Stimulated activated CD8-positive, alpha-beta memory T cell treated with anti-CD3 and anti-CD28 coated beads, Interleukin-4, amount 100 ng/mL, for 24 hours (primary cell): ENCODE measurements around the gene CHL1.

Experiments used
- DNase-seq: peaks from one replicate; pipeline ENCODE4 v3.0.0-alpha.2; 2020; ENCODE audit warnings: low read depth

CHL1 gene

GRCh38 chr3:196311-197148 lies at the start of gene CHL1:
Gene CHL1, plus strand, starts transcription at chr3:196763. Its CDS starts 123,014 bp downstream, at chr3:319777.
- DNase-seq = no peak

GRCh38 chr3:151614-152189 lies 44.9 kb upstream of the CHL1 start:
- DNase-seq = no peak

- no peak for DNase-seq
Observed at GRCh38 chr3:159974-160373, 36.6 kb upstream of the CHL1 start.

- DNase-seq = no peak
Observed at GRCh38 chr3:166071-166470, 30.5 kb upstream of the CHL1 start.

GRCh38 chr3:166799-167198 lies 29.8 kb upstream of the CHL1 start:
- DNase-seq = no peak

- DNase-seq = no peak
Observed at GRCh38 chr3:173886-174285, 22.7 kb upstream of the CHL1 start.

- DNase-seq = no peak
Observed at GRCh38 chr3:184976-185375, 11.6 kb upstream of the CHL1 start.

GRCh38 chr3:192215-192929 lies 4.2 kb upstream of the CHL1 start:
- DNase-seq = no peak

GRCh38 chr3:194001-194400 lies 2.6 kb upstream of the CHL1 start:
- DNase-seq = no peak

- no peak for DNase-seq
Observed at GRCh38 chr3:194421-194820, 2.1 kb upstream of the CHL1 start.

- no peak for DNase-seq
Observed at GRCh38 chr3:195666-196065, 897 bp upstream of the CHL1 start.

GRCh38 chr3:197149-197827 lies 725 bp downstream of the CHL1 start:
- no peak for DNase-seq

GRCh38 chr3:197828-198491 lies 1.4 kb downstream of the CHL1 start:
- DNase-seq = no peak

GRCh38 chr3:199835-200234 lies 3.3 kb downstream of the CHL1 start:
- DNase-seq = no peak

- DNase-seq = no peak
Observed at GRCh38 chr3:200758-201325, 4.3 kb downstream of the CHL1 start.

- no peak for DNase-seq
Observed at GRCh38 chr3:204102-204501, 7.5 kb downstream of the CHL1 start.

- no peak for DNase-seq
Observed at GRCh38 chr3:207973-208372, 11.4 kb downstream of the CHL1 start.

- DNase-seq = no peak
Observed at GRCh38 chr3:210669-211068, 14.1 kb downstream of the CHL1 start.

- DNase-seq = no peak
Observed at GRCh38 chr3:212432-212831, 15.9 kb downstream of the CHL1 start.

GRCh38 chr3:217099-217813 lies 20.7 kb downstream of the CHL1 start:
- no peak for DNase-seq

GRCh38 chr3:217948-218347 lies 21.4 kb downstream of the CHL1 start:
- DNase-seq = no peak
